K562 (cell line): Measurements from ENCODE around the gene PCSK5. TPM values are rescaled to one million over a fixed set of nuclear protein-coding genes. Genes with fewer than 3 reads are reported as not detected.

ENCODE experiments used
- ARID1B ChIP-seq: fragments of 450-650 bp; IDR thresholded peaks from 2 replicates; pipeline ENCODE4 v1.6.1; 2016; ENCODE audit warnings: antibody characterized with exemption, mild to moderate bottlenecking, inconsistent platforms
- SOX6 ChIP-seq: fragments of 450-650 bp; IDR thresholded peaks from 2 replicates; pipeline ENCODE4 v1.6.1; 2014; ENCODE audit warnings: mild to moderate bottlenecking
- STAT5B ChIP-seq: fragments of 250-450 bp; sonication (Bioruptor Pico); IDR thresholded peaks from 2 replicates; pipeline ENCODE4 v1.8.0; 2021; ENCODE audit warnings: mild to moderate bottlenecking, inconsistent platforms
- ZBTB5 ChIP-seq: fragments of 450-650 bp; IDR thresholded peaks from 2 replicates; pipeline ENCODE4 v1.6.1; 2017; ENCODE audit warnings: antibody characterized with exemption
- ZNF551 ChIP-seq: fragments of 250-450 bp; sonication (Bioruptor Pico); IDR thresholded peaks from 2 replicates; pipeline ENCODE4 v1.5.0; 2021; ENCODE audit warnings: mild to moderate bottlenecking, moderate library complexity
- polyA plus RNA-seq, 8 experiments: library from polyadenylated mRNA; depleted of rRNA in 4 of 8; stranded (reverse) in 5 of 8; unstranded in 3 of 8; fragments of >200 nt; fragmentation: Nextera tagmentation in 2 of 8; fragmentation: Illumina TruSeq in 1 of 8; extraction: Ambion mirVana in 2 of 8; extraction: Trizol in 1 of 8; gene quantifications; 2 replicates each; pipeline versions ENCODE4 v1.2.1 to v1.2.3, GENCODE V29; 2011 to 2014; ENCODE audit warnings: inconsistent platforms in 1 of 8, missing spikeins in 1 of 8
- total RNA-seq, 7 experiments: library from RNA; depleted of rRNA in 6 of 7; stranded (reverse); fragments of >200 nt in 6 of 7; fragmentation: Illumina TruSeq in 2 of 7; extraction: Trizol in 2 of 7; gene quantifications; 2 replicates each; pipeline versions ENCODE4 v1.2.1 to v1.2.3, GENCODE V29; 2011 to 2021; ENCODE audit warnings: low replicate concordance in 1 of 7
- TF ChIP-seq, protein P1 (sequence below): fragments of 200-600 bp; sonication (generic); IDR thresholded peaks from one replicate; pipeline ENCODE4 v1.6.1; 2012; ENCODE audit warnings: mild to moderate bottlenecking, low read depth, low read length, inconsistent platforms

PCSK5 gene
- total and polyA plus RNA-seq, 9 of the 15 experiments (the other 6 are each of a cell fraction or from before 2014, with no cell fraction given), result not detected

- TF ChIP-seq, protein P1, sequence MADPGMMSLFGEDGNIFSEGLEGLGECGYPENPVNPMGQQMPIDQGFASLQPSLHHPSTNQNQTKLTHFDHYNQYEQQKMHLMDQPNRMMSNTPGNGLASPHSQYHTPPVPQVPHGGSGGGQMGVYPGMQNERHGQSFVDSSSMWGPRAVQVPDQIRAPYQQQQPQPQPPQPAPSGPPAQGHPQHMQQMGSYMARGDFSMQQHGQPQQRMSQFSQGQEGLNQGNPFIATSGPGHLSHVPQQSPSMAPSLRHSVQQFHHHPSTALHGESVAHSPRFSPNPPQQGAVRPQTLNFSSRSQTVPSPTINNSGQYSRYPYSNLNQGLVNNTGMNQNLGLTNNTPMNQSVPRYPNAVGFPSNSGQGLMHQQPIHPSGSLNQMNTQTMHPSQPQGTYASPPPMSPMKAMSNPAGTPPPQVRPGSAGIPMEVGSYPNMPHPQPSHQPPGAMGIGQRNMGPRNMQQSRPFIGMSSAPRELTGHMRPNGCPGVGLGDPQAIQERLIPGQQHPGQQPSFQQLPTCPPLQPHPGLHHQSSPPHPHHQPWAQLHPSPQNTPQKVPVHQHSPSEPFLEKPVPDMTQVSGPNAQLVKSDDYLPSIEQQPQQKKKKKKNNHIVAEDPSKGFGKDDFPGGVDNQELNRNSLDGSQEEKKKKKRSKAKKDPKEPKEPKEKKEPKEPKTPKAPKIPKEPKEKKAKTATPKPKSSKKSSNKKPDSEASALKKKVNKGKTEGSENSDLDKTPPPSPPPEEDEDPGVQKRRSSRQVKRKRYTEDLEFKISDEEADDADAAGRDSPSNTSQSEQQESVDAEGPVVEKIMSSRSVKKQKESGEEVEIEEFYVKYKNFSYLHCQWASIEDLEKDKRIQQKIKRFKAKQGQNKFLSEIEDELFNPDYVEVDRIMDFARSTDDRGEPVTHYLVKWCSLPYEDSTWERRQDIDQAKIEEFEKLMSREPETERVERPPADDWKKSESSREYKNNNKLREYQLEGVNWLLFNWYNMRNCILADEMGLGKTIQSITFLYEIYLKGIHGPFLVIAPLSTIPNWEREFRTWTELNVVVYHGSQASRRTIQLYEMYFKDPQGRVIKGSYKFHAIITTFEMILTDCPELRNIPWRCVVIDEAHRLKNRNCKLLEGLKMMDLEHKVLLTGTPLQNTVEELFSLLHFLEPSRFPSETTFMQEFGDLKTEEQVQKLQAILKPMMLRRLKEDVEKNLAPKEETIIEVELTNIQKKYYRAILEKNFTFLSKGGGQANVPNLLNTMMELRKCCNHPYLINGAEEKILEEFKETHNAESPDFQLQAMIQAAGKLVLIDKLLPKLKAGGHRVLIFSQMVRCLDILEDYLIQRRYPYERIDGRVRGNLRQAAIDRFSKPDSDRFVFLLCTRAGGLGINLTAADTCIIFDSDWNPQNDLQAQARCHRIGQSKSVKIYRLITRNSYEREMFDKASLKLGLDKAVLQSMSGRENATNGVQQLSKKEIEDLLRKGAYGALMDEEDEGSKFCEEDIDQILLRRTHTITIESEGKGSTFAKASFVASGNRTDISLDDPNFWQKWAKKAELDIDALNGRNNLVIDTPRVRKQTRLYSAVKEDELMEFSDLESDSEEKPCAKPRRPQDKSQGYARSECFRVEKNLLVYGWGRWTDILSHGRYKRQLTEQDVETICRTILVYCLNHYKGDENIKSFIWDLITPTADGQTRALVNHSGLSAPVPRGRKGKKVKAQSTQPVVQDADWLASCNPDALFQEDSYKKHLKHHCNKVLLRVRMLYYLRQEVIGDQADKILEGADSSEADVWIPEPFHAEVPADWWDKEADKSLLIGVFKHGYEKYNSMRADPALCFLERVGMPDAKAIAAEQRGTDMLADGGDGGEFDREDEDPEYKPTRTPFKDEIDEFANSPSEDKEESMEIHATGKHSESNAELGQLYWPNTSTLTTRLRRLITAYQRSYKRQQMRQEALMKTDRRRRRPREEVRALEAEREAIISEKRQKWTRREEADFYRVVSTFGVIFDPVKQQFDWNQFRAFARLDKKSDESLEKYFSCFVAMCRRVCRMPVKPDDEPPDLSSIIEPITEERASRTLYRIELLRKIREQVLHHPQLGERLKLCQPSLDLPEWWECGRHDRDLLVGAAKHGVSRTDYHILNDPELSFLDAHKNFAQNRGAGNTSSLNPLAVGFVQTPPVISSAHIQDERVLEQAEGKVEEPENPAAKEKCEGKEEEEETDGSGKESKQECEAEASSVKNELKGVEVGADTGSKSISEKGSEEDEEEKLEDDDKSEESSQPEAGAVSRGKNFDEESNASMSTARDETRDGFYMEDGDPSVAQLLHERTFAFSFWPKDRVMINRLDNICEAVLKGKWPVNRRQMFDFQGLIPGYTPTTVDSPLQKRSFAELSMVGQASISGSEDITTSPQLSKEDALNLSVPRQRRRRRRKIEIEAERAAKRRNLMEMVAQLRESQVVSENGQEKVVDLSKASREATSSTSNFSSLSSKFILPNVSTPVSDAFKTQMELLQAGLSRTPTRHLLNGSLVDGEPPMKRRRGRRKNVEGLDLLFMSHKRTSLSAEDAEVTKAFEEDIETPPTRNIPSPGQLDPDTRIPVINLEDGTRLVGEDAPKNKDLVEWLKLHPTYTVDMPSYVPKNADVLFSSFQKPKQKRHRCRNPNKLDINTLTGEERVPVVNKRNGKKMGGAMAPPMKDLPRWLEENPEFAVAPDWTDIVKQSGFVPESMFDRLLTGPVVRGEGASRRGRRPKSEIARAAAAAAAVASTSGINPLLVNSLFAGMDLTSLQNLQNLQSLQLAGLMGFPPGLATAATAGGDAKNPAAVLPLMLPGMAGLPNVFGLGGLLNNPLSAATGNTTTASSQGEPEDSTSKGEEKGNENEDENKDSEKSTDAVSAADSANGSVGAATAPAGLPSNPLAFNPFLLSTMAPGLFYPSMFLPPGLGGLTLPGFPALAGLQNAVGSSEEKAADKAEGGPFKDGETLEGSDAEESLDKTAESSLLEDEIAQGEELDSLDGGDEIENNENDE, result no peak
- TF ChIP-seq ZNF551 (CRISPR knock-in tag), result no peak
- no peak for TF ChIP-seq STAT5B (CRISPR knock-in tag)
- no peak for TF ChIP-seq ARID1B
- no peak for TF ChIP-seq SOX6
- TF ChIP-seq ZBTB5, result no peak
These were observed 226.4 kb downstream of the PCSK5 start (continued) for GRCh38 chr9:76116913-76117312.
